GM12801 (cell line): ENCODE measurements around the gene ABRACL.

Source experiments
- CTCF ChIP-seq: IDR thresholded peaks from one replicate; pipeline ENCODE4 v1.5.1; 2011; ENCODE audit warnings: control low read depth; ENCODE audit not compliant: insufficient read length; ENCODE audit errors: extremely low read depth

ABRACL gene

DNA sequence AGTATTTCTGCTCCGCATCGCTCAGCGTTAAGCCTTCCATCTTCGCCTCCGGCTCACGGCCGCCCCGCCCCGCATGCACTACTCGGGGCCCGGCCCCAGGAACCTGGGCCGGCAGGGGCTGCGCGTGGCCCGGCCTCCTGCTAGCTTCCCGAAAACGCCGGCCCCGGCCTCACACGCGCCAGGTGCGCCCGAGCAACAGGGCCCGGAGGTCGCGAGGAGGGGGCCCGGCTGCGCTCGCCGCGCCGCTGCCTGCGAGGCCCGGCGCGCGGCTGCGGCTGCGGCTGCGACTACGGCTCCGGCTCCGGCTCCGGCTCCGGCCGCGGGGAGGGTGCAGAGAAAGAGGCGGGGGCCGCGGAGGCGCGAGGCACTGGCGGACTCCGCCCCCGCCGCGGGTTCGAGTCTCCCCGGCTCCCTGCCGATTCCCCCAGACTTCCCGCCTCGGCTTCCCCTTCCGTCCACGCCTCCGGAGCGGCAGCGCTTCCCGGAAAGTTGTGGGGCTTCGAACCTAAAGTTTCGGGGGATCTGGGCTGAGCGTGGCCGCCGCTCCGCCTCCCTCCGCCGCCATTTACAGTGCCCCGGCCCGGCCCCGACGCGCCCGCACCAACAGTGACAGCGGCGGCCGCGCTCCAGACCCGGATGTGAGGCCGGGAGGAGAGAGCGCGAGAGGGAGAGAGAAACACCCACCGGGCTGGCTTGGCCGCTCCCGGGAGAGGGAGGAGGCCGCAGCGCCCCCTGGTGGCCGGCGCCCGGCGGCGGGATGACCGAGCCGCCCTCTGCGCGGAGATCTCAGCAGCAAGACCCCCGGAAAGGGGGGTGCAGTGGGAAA is 40.7 kb upstream of the ABRACL start, which contains the start of gene REPS1:
Gene REPS1 (minus strand): TSS at position 611 of the 826 bp plus-strand sequence. CDS start 571 bp downstream, at position 40.
- TF ChIP-seq CTCF, result no peak

GRCh38 chr6:138988469-138988834 is 40.1 kb upstream of the ABRACL start:
- TF ChIP-seq CTCF, result no peak

DNA sequence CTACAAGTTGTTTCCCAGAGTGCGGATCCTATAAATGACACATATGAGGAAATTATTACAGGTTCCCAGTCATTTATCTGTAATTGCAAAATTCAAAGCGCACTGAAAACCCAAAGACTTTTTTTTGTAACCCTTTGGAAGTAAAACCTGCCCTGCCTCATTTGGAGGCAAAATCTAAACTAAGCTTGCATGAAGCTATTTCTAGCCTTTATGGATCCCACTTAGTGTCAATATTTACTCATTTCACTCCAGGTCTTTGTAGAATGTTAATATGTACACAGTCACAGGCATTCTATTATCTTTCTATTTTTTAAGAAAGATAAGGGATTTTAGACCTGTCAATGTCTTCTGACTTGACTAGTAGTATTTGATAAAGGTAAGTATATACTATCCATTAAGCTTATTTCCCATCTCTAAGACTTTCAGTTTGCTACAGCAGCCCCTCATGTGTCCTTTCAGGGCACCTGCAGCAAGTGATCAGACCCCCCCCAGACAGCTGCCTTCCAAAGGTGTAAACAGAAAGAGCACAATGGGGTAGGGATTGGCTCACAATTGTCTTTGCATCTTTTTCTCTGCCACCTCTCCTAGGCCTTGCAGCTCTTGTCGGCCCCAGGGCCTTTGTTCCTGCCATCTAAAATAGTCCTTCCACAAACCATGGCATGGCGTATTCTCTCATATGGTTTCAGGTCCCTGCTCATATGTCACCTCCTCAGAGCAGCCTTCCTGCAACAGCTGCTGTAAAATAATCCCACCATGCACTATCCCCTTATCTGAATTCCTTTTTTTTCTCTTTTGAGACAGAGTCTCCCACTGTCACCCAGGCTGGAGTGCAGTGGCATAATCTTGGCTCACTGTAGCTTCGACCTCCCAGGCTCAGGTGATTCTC is 39.2 kb upstream of the ABRACL start:
- no peak for TF ChIP-seq CTCF

GRCh38 chr6:138991206-138991605 is 37.3 kb upstream of the ABRACL start:
- no peak for TF ChIP-seq CTCF

DNA sequence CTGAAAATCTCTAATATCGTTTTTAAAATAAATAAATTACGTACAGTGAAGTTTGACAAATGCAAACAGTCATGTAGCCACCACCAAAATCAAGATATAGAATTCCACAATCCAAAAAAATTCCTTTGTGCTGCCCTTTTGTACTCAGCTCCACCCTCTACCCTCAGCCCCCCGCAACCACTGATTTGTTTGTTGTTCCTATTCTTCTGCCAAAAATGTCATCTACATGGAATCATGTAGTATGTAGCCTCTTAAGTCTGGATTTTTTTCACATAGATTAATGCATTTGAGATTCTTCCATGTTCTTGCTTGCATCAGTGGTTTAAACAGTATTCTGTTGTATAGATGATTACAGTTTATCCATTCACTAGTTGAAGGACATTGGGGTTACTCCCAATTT is 32.0 kb upstream of the ABRACL start:
- TF ChIP-seq CTCF, result no peak

DNA sequence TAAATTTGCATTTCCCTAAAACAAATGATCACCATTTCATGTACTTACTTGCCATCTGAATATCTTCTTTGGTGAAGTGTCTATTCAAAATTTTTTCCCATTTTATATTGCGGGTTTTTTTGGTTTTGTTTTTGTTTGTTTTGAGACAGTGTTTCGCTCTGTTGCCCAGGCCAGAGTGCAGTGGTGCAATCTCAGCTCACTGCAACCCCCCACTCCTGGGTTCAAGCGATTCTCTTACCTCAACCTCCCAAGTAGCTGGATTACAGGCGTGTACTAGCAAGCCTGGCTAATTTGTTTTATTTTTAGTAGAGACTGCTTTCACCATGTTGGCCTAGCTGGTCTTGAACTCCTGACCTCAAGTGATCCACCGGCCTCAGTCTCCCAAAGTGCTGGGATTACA is 31.4 kb upstream of the ABRACL start:
- TF ChIP-seq CTCF, result no peak

GRCh38 chr6:138999949-139000725 is 28.4 kb upstream of the ABRACL start:
- no peak for TF ChIP-seq CTCF
